Uterus (tissue), 2 donors: ENCODE data around the gene CLPSL2.

Source experiments
- CTCF ChIP-seq, 4 experiments: fragments of 200-600 bp in 2 of 4; fragments of 450-650 bp in 2 of 4; sonication (generic) in 2 of 4; IDR thresholded peaks; one replicate each; pipeline ENCODE4 v1.5.1; 2016 to 2019; ENCODE audit warnings: antibody characterized with exemption in 4 of 4, mild to moderate bottlenecking in 2 of 4, moderate library complexity in 1 of 4
- POLR2A ChIP-seq, 2 donors: fragments of 450-650 bp; IDR thresholded peaks; one replicate each; pipeline ENCODE4 v1.6.1; 2016; ENCODE audit warnings: antibody characterized with exemption in 2 of 2, mild to moderate bottlenecking in 1 of 2, moderate library complexity in 1 of 2

- TF ChIP-seq CTCF (IDR thresholded peaks at IDR 0.05): no peak
- no peak for TF ChIP-seq POLR2A (IDR thresholded peaks at IDR 0.05)
Measured at GRCh38 chr6:35769211-35769610, 7.2 kb upstream of the CLPSL2 start.
